Measurements from ENCODE around the gene PRKN. TPM values are rescaled to one million over a fixed set of nuclear protein-coding genes. Genes with fewer than 3 reads are reported as not detected.

Gene PRKN
- total RNA-seq, 2 donors from 2014 or later = 10.7 to 21.2 TPM

- intact Hi-C loops (cut with DNase I) = no loop called here
- no peak for DNase-seq (ENCODE audit: low spot score)
- no peak overlapping the region for H3K4me3 ChIP-seq
- H3K27ac ChIP-seq = no peak overlapping the region
- H3K4me1 ChIP-seq (replicated peaks) = no peaks in the 10 kb centered on the region
- WGBS = 76% methylated on average over 18 of the region's 18 CpGs
- H3K27me3 ChIP-seq (replicated peaks; ENCODE audit: insufficient read depth) = no peaks in the 10 kb centered on the region
- H3K9me3 ChIP-seq = no peaks in the 10 kb centered on the region
- H3K36me3 ChIP-seq = no peaks in the 10 kb centered on the region
- TF ChIP-seq POLR2AphosphoS5 (IDR thresholded peaks at IDR 0.05) (no peak), POLR2A (IDR thresholded peaks at IDR 0.05) (no peak), CTCF (IDR thresholded peaks at IDR 0.05) (no peak)
Measured at GRCh38 chr6:161833099-161833860, 894.3 kb downstream of the PRKN start.

GRCh38 chr6:161832622-161833021 lies 894.9 kb downstream of the PRKN start:
- DNase-seq (ENCODE audit: low spot score) = no peak
- H3K4me1 ChIP-seq (replicated peaks) = no peaks in the 10 kb centered on the region
- TF ChIP-seq POLR2AphosphoS5 (IDR thresholded peaks at IDR 0.05) = no peak
- no peak for TF ChIP-seq POLR2A (IDR thresholded peaks at IDR 0.05)
- no peak for TF ChIP-seq CTCF (IDR thresholded peaks at IDR 0.05)
- 88% methylated on average over 11 of the region's 12 CpGs for WGBS
- H3K27me3 ChIP-seq (replicated peaks; ENCODE audit: insufficient read depth) = no peaks in the 10 kb centered on the region
- no peak overlapping the region for H3K27ac ChIP-seq
- no peak overlapping the region for H3K4me3 ChIP-seq
- intact Hi-C loops (cut with DNase I) = no loop called here
- H3K36me3 ChIP-seq = no peaks in the 10 kb centered on the region
- H3K9me3 ChIP-seq = no peaks in the 10 kb centered on the region

- Histone ChIP-seq H3K27ac (no peak overlapping the region), H3K9me3 (no peaks in the 10 kb centered on the region), H3K36me3 (no peaks in the 10 kb centered on the region), H3K27me3 (replicated peaks; ENCODE audit: insufficient read depth) (no peaks in the 10 kb centered on the region), H3K4me3 (no peak overlapping the region), H3K4me1 (replicated peaks) (no peaks in the 10 kb centered on the region)
- intact Hi-C loops (cut with DNase I) = no loop called here
- 56% methylated on average over 6 of the region's 6 CpGs for WGBS
- no peak for DNase-seq (ENCODE audit: low spot score)
- TF ChIP-seq POLR2AphosphoS5 (IDR thresholded peaks at IDR 0.05) = no peak
- no peak for TF ChIP-seq CTCF (IDR thresholded peaks at IDR 0.05)
- TF ChIP-seq POLR2A (IDR thresholded peaks at IDR 0.05) = no peak
Measured at GRCh38 chr6:161830866-161831616, 896.5 kb downstream of the PRKN start.

GRCh38 chr6:161829291-161829729 lies 898.3 kb downstream of the PRKN start:
- intact Hi-C loops (cut with DNase I) = no loop called here
- no peak for DNase-seq (ENCODE audit: low spot score)
- Histone ChIP-seq H3K4me1 (replicated peaks) (no peaks in the 10 kb centered on the region), H3K4me3 (no peak overlapping the region), H3K27me3 (replicated peaks; ENCODE audit: insufficient read depth) (no peaks in the 10 kb centered on the region), H3K9me3 (no peaks in the 10 kb centered on the region), H3K36me3 (no peaks in the 10 kb centered on the region), H3K27ac (no peak overlapping the region)
- 79% methylated on average over 9 of the region's 9 CpGs for WGBS
- TF ChIP-seq POLR2AphosphoS5 (IDR thresholded peaks at IDR 0.05) (no peak), POLR2A (IDR thresholded peaks at IDR 0.05) (no peak), CTCF (IDR thresholded peaks at IDR 0.05) (no peak)
